H9 (cell line): ENCODE data around the gene SWSAP1. TPM values are rescaled to one million over a fixed set of nuclear protein-coding genes. Genes with fewer than 3 reads are reported as not detected.

Experiments
- DNase-seq: peaks from one replicate; pipeline ENCODE4 v3.0.0-alpha.2; 2017
- H2AFZ ChIP-seq: one replicate; pipeline ENCODE4 v1.6.1; 2013; ENCODE audit warnings: mild to moderate bottlenecking, low read length, control low read depth, moderate library complexity
- H2AK5ac ChIP-seq: 2 replicates; pipeline ENCODE4 v1.6.1; 2013; ENCODE audit warnings: low read length, control low read depth, mixed read lengths; ENCODE audit not compliant: insufficient read length
- H2BK120ac ChIP-seq: one replicate; pipeline ENCODE4 v1.6.1; 2013; ENCODE audit warnings: low read depth, mild to moderate bottlenecking, low read length, control low read depth, inconsistent platforms; ENCODE audit not compliant: poor library complexity, severe bottlenecking
- H2BK12ac ChIP-seq: 2 replicates; pipeline ENCODE4 v1.6.1; 2013; ENCODE audit warnings: low read length, control low read depth, mixed read lengths, low read depth; ENCODE audit not compliant: insufficient read length
- H2BK15ac ChIP-seq: 2 replicates; pipeline ENCODE4 v1.6.1; 2013; ENCODE audit warnings: low read depth, low read length, control low read depth
- H2BK20ac ChIP-seq: one replicate; pipeline ENCODE4 v1.6.1; 2013; ENCODE audit warnings: low read depth, mild to moderate bottlenecking, low read length, control low read depth, inconsistent platforms; ENCODE audit not compliant: poor library complexity, severe bottlenecking
- H2BK5ac ChIP-seq: 2 replicates; pipeline ENCODE4 v1.6.1; 2013; ENCODE audit warnings: low read length, control low read depth, mixed read lengths; ENCODE audit not compliant: insufficient read length
- H3K14ac ChIP-seq: 2 replicates; pipeline ENCODE4 v1.6.1; 2013; ENCODE audit warnings: low read length, control low read depth; ENCODE audit not compliant: insufficient read depth
- H3K18ac ChIP-seq: 2 replicates; pipeline ENCODE4 v1.6.1; 2013; ENCODE audit warnings: low read depth, mild to moderate bottlenecking, mixed read lengths, low read length, control low read depth; ENCODE audit not compliant: insufficient read length
- H3K23ac ChIP-seq: 2 replicates; pipeline ENCODE4 v1.6.1; 2013; ENCODE audit warnings: low read length, control low read depth, mixed read lengths, low read depth; ENCODE audit not compliant: insufficient read length
- H3K23me2 ChIP-seq: 2 replicates; pipeline ENCODE4 v1.6.1; 2013; ENCODE audit warnings: low read depth, mild to moderate bottlenecking, mixed read lengths, low read length, control low read depth; ENCODE audit not compliant: insufficient read length, poor library complexity, severe bottlenecking
- H3K27ac ChIP-seq: 2 replicates; pipeline ENCODE4 v1.5.1; 2013; ENCODE audit warnings: low read length, control low read depth, mixed read lengths, low read depth; ENCODE audit not compliant: insufficient read length
- H3K27me3 ChIP-seq: 2 replicates; pipeline ENCODE4 v1.6.1; 2013; ENCODE audit warnings: low read length, control low read depth, inconsistent platforms; ENCODE audit not compliant: insufficient read depth
- H3K4ac ChIP-seq: 2 replicates; pipeline ENCODE4 v1.6.1; 2013; ENCODE audit warnings: low read depth, mild to moderate bottlenecking, control low read depth, inconsistent platforms, low read length, moderate library complexity
- H3K4me1 ChIP-seq: 2 replicates; pipeline ENCODE4 v1.6.1; 2013; ENCODE audit warnings: low read length, control low read depth, inconsistent platforms; ENCODE audit not compliant: insufficient read depth
- H3K4me2 ChIP-seq: 2 replicates; pipeline ENCODE4 v1.6.1; 2013; ENCODE audit warnings: low read length, control low read depth, mixed read lengths; ENCODE audit not compliant: insufficient read length, insufficient read depth
- H3K56ac ChIP-seq: 2 replicates; pipeline ENCODE4 v1.6.1; 2013; ENCODE audit warnings: low read depth, mild to moderate bottlenecking, mixed read lengths, low read length, control low read depth; ENCODE audit not compliant: insufficient read length
- H3K79me1 ChIP-seq: 2 replicates; pipeline ENCODE4 v1.6.1; 2013; ENCODE audit warnings: low read depth, mild to moderate bottlenecking, moderate library complexity, low read length, control low read depth, inconsistent platforms; ENCODE audit not compliant: insufficient read depth, poor library complexity, severe bottlenecking
- H3K79me2 ChIP-seq: 2 replicates; pipeline ENCODE4 v1.6.1; 2013; ENCODE audit warnings: low read length, control low read depth, inconsistent platforms; ENCODE audit not compliant: insufficient read depth
- H3K9ac ChIP-seq: 2 replicates; pipeline ENCODE4 v1.6.1; 2013; ENCODE audit warnings: low read length, control low read depth, mixed read lengths; ENCODE audit not compliant: insufficient read length; ENCODE audit errors: extremely low read depth
- H3K9me3 ChIP-seq: one replicate; pipeline ENCODE4 v1.6.1; 2013; ENCODE audit warnings: low read depth, low read length, inconsistent platforms; ENCODE audit not compliant: control insufficient read depth
- H3T11ph ChIP-seq: one replicate; pipeline ENCODE4 v1.6.1; 2013; ENCODE audit warnings: mild to moderate bottlenecking, low read length, control low read depth, inconsistent platforms
- H4K20me1 ChIP-seq: one replicate; pipeline ENCODE4 v1.6.1; 2013; ENCODE audit not compliant: control insufficient read depth, insufficient read length, insufficient read depth
- H4K5ac ChIP-seq: 2 replicates; pipeline ENCODE4 v1.6.1; 2013; ENCODE audit warnings: low read depth, mild to moderate bottlenecking, mixed read lengths, low read length, control low read depth; ENCODE audit not compliant: insufficient read length
- H4K8ac ChIP-seq: replicated peaks from 2 replicates; pipeline ENCODE4 v1.6.1; 2013; ENCODE audit warnings: low read length, control low read depth, mixed read lengths, low read depth; ENCODE audit not compliant: insufficient read length
- H4K91ac ChIP-seq: 2 replicates; pipeline ENCODE4 v1.6.1; 2013; ENCODE audit warnings: low read depth, mild to moderate bottlenecking, moderate library complexity, mixed read lengths, low read length, control low read depth; ENCODE audit not compliant: insufficient read length
- H3K27ac Mint-ChIP-seq, 3 experiments: 2 replicates in 2 of 3; 3 replicates in 1 of 3; pipeline ENCODE4 v1.8.0; 2020 to 2021; ENCODE audit warnings: mixed read lengths in 3 of 3, mild to moderate bottlenecking in 1 of 3, moderate library complexity in 1 of 3
- H3K27me3 Mint-ChIP-seq: 2 replicates; pipeline ENCODE4 v1.8.0; 2021; ENCODE audit warnings: low read depth, mild to moderate bottlenecking, moderate library complexity, mixed read lengths
- H3K36me3 Mint-ChIP-seq, 3 experiments: 2 replicates in 2 of 3; 3 replicates in 1 of 3; pipeline ENCODE4 v1.8.0; 2020 to 2021; ENCODE audit warnings: low read depth in 3 of 3, mixed read lengths in 3 of 3; ENCODE audit not compliant: insufficient read depth in 1 of 3
- H3K4me1 Mint-ChIP-seq, 2 experiments: 2 replicates each; pipeline ENCODE4 v1.8.0; 2020; ENCODE audit warnings: mixed read lengths in 2 of 2
- H3K4me3 Mint-ChIP-seq, 2 experiments: 2 replicates in 1 of 2; 3 replicates in 1 of 2; pipeline ENCODE4 v1.8.0; 2020 to 2021; ENCODE audit warnings: mild to moderate bottlenecking in 2 of 2, mixed read lengths in 2 of 2, moderate library complexity in 1 of 2
- H3K9me3 Mint-ChIP-seq, 2 experiments: 2 replicates in 1 of 2; 3 replicates in 1 of 2; pipeline ENCODE4 v1.8.0; 2020; ENCODE audit warnings: mild to moderate bottlenecking in 2 of 2, mixed read lengths in 2 of 2, moderate library complexity in 1 of 2
- CTCF ChIP-seq: fragments of 200-600 bp; sonication (generic); conservative IDR thresholded peaks from 3 replicates; pipeline ENCODE4 v1.8.0; 2021; ENCODE audit warnings: antibody characterized with exemption, mild to moderate bottlenecking
- WGBS: extraction: QIAGEN DNeasy Blood & Tissue Kit; methylation state at CpG from one replicate; pipeline ENCODE4 v1.1.7; 2013; ENCODE audit warnings: missing lambda C conversion rate, low lambda C conversion rate, mixed read lengths; ENCODE audit not compliant: insufficient read length; ENCODE audit errors: extremely low coverage; 5-methylcytosine and 5-hydroxymethylcytosine counted together
- total RNA-seq: library from RNA; stranded (reverse); gene quantifications from 2 replicates; pipeline ENCODE4 v1.2.1, GENCODE V29; 2021

The SWSAP1 gene
- total RNA-seq, 1 experiment from 2014 or later, result 3.8 TPM

- no peak overlapping the region for H2BK20ac ChIP-seq
- H2AFZ ChIP-seq, result no peak overlapping the region
- peaks cover 16 to 46% (median 43%) of the 10 kb centered on the region in 3 experiments for H3K36me3 Mint-ChIP-seq
- H3K79me2 ChIP-seq, result no peaks in the 10 kb centered on the region
- H4K8ac ChIP-seq, result no peak overlapping the region
- no peak overlapping the region for H3K4me2 ChIP-seq
- H2BK12ac ChIP-seq, result no peak overlapping the region
- no peaks in the 10 kb centered on the region for H3K9me3 ChIP-seq
- H3K4me1 Mint-ChIP-seq, result peaks cover 7% of the 10 kb centered on the region in 2 experiments
- H4K91ac ChIP-seq, result no peak overlapping the region
- no peak overlapping the region for H2AK5ac ChIP-seq
- no peak overlapping the region for H3K14ac ChIP-seq
- H3K79me1 ChIP-seq, result no peaks in the 10 kb centered on the region
- no peak overlapping the region for H3K23ac ChIP-seq
- H4K5ac ChIP-seq, result no peak overlapping the region
- no peak overlapping the region for H3K27ac ChIP-seq
- H3K9me3 Mint-ChIP-seq, result no peaks in the 10 kb centered on the region; a peak in 1 of 5 replicates
- H4K20me1 ChIP-seq, result no peaks in the 10 kb centered on the region
- H3T11ph ChIP-seq, result no peak overlapping the region
- WGBS, result no CpG with 5 or more reads among the region's 17 CpGs
- peaks cover 3% of the 10 kb centered on the region; the same call in 1 of the 2 replicates for H3K27me3 Mint-ChIP-seq
- TF ChIP-seq CTCF, result no peak
- no peak overlapping the region for H3K4ac ChIP-seq
- no peak overlapping the region for H3K56ac ChIP-seq
- no peak overlapping the region for H2BK5ac ChIP-seq
- no peak overlapping the region for H2BK15ac ChIP-seq
- H2BK120ac ChIP-seq, result no peak overlapping the region
- DNase-seq, result no peak
- no peak overlapping the region for H3K4me3 Mint-ChIP-seq
- H3K27ac Mint-ChIP-seq, result no peak overlapping the region
- no peak overlapping the region for H3K9ac ChIP-seq
- no peak overlapping the region for H3K18ac ChIP-seq
- peaks cover 8% of the 10 kb centered on the region for H3K23me2 ChIP-seq
- H3K27me3 ChIP-seq, result no peaks in the 10 kb centered on the region
- H3K4me1 ChIP-seq, result no peaks in the 10 kb centered on the region
Observed at GRCh38 chr19:11335449-11336146, 38.9 kb upstream of the SWSAP1 start.
